ENCODE measurements around the gene PGPEP1. TPM values are rescaled to one million over a fixed set of nuclear protein-coding genes. Genes with fewer than 3 reads are reported as not detected.
A peak's percentile ranks its signal among the peaks of the same experiment; 100 is the strongest.

The PGPEP1 gene
- total and polyA plus RNA-seq, 10 donors: 9.3 to 65.6 (median 37.4) TPM

GRCh38 chr19:18306209-18306887 is 34.0 kb upstream of the PGPEP1 start:
- H3K36me3 ChIP-seq: peaks cover 0 to 52% (median 16%) of the 10 kb centered on the region in 6 donors
- TF ChIP-seq POLR2A (IDR thresholded peaks at IDR 0.05) (no peak), POLR2AphosphoS5 (IDR thresholded peaks at IDR 0.05) (peak in 1 of 3 donors; percentile 31)
- intact Hi-C loops (cut with DNase I; ENCODE audit: low total_unique reads): no loop called here
- H3K9me3 ChIP-seq: no peaks in the 10 kb centered on the region
- peak overlapping the region in 1 of 8 donors; percentile 68 for H3K4me3 ChIP-seq
- H3K27me3 ChIP-seq (replicated peaks in 1 of 7): no peaks in the 10 kb centered on the region
- 66 to 77% (median 70%) methylated on average over 21 to 26 of the region's 26 CpGs for WGBS, 5 donors
- H3K27ac ChIP-seq: peak overlapping the region; percentile 93 to 99 (median 98)
- peaks cover 58 to 100% (median 85%) of the 10 kb centered on the region in 6 donors for H3K4me1 ChIP-seq
- no peak for DNase-seq

- H3K27ac ChIP-seq: peak overlapping the region; percentile 93 to 99 (median 98)
- H3K36me3 ChIP-seq: peaks cover 0 to 58% (median 19%) of the 10 kb centered on the region in 6 donors
- TF ChIP-seq, protein P1, sequence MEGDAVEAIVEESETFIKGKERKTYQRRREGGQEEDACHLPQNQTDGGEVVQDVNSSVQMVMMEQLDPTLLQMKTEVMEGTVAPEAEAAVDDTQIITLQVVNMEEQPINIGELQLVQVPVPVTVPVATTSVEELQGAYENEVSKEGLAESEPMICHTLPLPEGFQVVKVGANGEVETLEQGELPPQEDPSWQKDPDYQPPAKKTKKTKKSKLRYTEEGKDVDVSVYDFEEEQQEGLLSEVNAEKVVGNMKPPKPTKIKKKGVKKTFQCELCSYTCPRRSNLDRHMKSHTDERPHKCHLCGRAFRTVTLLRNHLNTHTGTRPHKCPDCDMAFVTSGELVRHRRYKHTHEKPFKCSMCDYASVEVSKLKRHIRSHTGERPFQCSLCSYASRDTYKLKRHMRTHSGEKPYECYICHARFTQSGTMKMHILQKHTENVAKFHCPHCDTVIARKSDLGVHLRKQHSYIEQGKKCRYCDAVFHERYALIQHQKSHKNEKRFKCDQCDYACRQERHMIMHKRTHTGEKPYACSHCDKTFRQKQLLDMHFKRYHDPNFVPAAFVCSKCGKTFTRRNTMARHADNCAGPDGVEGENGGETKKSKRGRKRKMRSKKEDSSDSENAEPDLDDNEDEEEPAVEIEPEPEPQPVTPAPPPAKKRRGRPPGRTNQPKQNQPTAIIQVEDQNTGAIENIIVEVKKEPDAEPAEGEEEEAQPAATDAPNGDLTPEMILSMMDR (IDR thresholded peaks at IDR 0.05 in 8 of 11, conservative IDR thresholded peaks at IDR 0.05 in 3 of 11): no peak
- intact Hi-C loops (cut with DNase I; ENCODE audit: low total_unique reads): no loop called here
- 48 to 65% (median 62%) methylated on average over 14 of the region's 14 CpGs for WGBS, 5 donors
- DNase-seq: peak; percentile 80
- H3K4me1 ChIP-seq: peaks cover 56 to 100% (median 87%) of the 10 kb centered on the region in 6 donors
- no peaks in the 10 kb centered on the region for H3K9me3 ChIP-seq
- peak overlapping the region in 1 of 8 donors; percentile 68 for H3K4me3 ChIP-seq
- H3K27me3 ChIP-seq (replicated peaks in 1 of 7): no peaks in the 10 kb centered on the region
Observed at GRCh38 chr19:18306888-18307260, 33.5 kb upstream of the PGPEP1 start.

DNA sequence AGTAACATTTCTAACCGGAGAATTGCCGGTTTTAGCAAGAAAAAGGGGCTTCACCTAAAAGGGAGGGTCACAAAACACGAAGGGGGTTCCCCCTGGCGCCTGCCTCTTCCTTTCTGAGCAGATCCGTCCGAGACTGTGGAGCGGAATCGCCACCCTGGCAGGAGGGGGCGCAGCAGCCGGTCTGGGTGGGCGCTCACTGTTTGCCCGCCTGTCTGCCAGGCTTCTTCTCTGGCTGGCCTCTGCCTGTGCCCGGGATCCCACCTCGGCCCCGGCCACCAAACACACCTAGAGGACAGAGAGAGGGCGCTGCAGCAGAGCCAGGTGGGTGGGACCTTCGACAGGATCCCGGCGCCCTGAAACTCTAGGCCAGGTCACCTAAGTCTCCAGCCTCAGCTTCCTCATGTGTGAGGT is 33.1 kb upstream of the PGPEP1 start:
- intact Hi-C loops (cut with DNase I; ENCODE audit: low total_unique reads): no loop called here
- peak overlapping the region; percentile 93 to 99 (median 98) for H3K27ac ChIP-seq
- peaks cover 0 to 62% (median 23%) of the 10 kb centered on the region in 6 donors for H3K36me3 ChIP-seq
- peak overlapping the region in 1 of 8 donors; percentile 68 for H3K4me3 ChIP-seq
- no peaks in the 10 kb centered on the region for H3K9me3 ChIP-seq
- peaks cover 54 to 100% (median 85%) of the 10 kb centered on the region in 6 donors for H3K4me1 ChIP-seq
- DNase-seq: peak; percentile 82
- 65 to 78% (median 74%) methylated on average over 18 to 19 of the region's 19 CpGs for WGBS, 5 donors
- no peak for TF ChIP-seq POLR2A (IDR thresholded peaks at IDR 0.05)
- TF ChIP-seq, protein P1 (IDR thresholded peaks at IDR 0.05 in 8 of 11, conservative IDR thresholded peaks at IDR 0.05 in 3 of 11): peak in 1 of 11 experiments; percentile 7
- TF ChIP-seq POLR2AphosphoS5 (IDR thresholded peaks at IDR 0.05): peak in 1 of 3 donors; percentile 62
- no peaks in the 10 kb centered on the region for H3K27me3 ChIP-seq (replicated peaks in 1 of 7)

- Histone ChIP-seq H3K4me3 (no peak overlapping the region), H3K27me3 (replicated peaks in 1 of 7) (no peaks in the 10 kb centered on the region), H3K36me3 (peaks cover 0 to 72% (median 28%) of the 10 kb centered on the region in 6 donors), H3K4me1 (peaks cover 44 to 96% (median 75%) of the 10 kb centered on the region in 6 donors), H3K9me3 (no peaks in the 10 kb centered on the region), H3K27ac (peak overlapping the region; percentile 26 to 99 (median 96))
- 74 to 84% (median 80%) methylated on average over 9 to 20 of the region's 20 CpGs for WGBS, 5 donors
- intact Hi-C loops (cut with DNase I; ENCODE audit: low total_unique reads): no loop called here
- TF ChIP-seq POLR2AphosphoS5 (IDR thresholded peaks at IDR 0.05): peak in 1 of 3 donors; percentile 0
- no peak for TF ChIP-seq POLR2A (IDR thresholded peaks at IDR 0.05)
- peak; percentile 73 for DNase-seq
Observed at GRCh38 chr19:18308051-18308947, 32.1 kb upstream of the PGPEP1 start.
